HFFc6 (cell line): ENCODE data around the gene ZNF664. TPM values are rescaled to one million over a fixed set of nuclear protein-coding genes. Genes with fewer than 3 reads are reported as not detected.

Experiments
- DNase-seq: peaks from one replicate; pipeline ENCODE4 v3.0.0-alpha.2; 2018
- H3K27ac Mint-ChIP-seq: 2 replicates; pipeline ENCODE4 v1.8.0; 2020; ENCODE audit warnings: mild to moderate bottlenecking, mixed read lengths
- H3K27me3 Mint-ChIP-seq: 2 replicates; pipeline ENCODE4 v1.8.0; 2021; ENCODE audit warnings: mild to moderate bottlenecking, moderate library complexity, mixed read lengths; ENCODE audit not compliant: insufficient read depth
- H3K36me3 Mint-ChIP-seq: 2 replicates; pipeline ENCODE4 v1.8.0; 2021; ENCODE audit warnings: low read depth, mixed read lengths
- H3K4me1 Mint-ChIP-seq: 2 replicates; pipeline ENCODE4 v1.8.0; 2020; ENCODE audit warnings: low read depth, mixed read lengths
- H3K4me3 Mint-ChIP-seq: 2 replicates; pipeline ENCODE4 v1.8.0; 2020; ENCODE audit warnings: mild to moderate bottlenecking, moderate library complexity, mixed read lengths
- H3K9me3 Mint-ChIP-seq: 2 replicates; pipeline ENCODE4 v1.8.0; 2020; ENCODE audit warnings: mild to moderate bottlenecking, mixed read lengths
- CTCF ChIP-seq: fragments of 200-600 bp; sonication (generic); IDR thresholded peaks from 2 replicates; pipeline ENCODE4 v1.5.0; 2021; ENCODE audit warnings: antibody characterized with exemption, mild to moderate bottlenecking
- total RNA-seq, 6 experiments: library from RNA; stranded (reverse); fragmentation: NEBNext Ultra II Directional; extraction: Animal tissue kit (Norgen Biotek cat#: 25700); gene quantifications; 2 replicates in 1 of 6; 3 replicates in 5 of 6; pipeline ENCODE4 v1.2.3, GENCODE V29; 2021

The ZNF664 gene
- total RNA-seq, 6 experiments from 2014 or later, result 49.1 to 55.2 (median 53.4) TPM

DNA sequence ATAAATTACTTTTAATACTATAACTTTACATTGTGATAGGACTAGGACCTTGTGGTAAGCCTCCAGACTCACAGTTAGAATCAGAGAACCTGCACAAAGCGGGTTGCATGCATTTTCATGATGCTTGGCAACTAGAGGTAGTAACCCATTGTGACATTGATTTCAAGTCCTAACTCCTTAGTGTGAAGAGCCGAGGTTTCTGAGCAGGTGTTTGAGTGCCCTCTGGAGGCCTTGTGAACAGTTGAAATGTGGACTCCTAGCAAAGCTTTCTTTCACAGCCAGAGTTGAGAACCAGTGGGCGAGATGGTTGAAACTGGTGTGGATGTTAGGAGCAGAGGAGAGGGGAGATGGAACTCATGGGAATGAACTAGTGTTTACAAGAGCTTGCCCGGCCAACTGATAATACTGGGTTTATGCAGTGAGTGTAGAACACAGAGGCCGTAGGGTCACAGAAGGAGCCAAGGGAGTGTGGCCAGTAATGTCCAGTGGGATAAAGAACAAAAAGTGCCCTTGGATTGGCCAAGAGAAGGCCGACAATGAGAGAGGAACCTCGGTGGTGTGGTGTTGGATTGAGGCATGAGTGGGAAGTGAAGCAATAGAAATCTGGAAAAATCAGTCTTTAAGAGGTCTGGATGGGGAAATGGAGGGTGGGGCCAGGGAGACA lies 10.9 kb downstream of the ZNF664 start:
- peak; percentile 53 for DNase-seq
- Mint-ChIP-seq H3K36me3 (peaks cover 9% of the 10 kb centered on the region; the same call in 1 of the 2 replicates), H3K4me1 (peaks cover 11% of the 10 kb centered on the region), H3K27me3 (no peaks in the 10 kb centered on the region), H3K27ac (no peak overlapping the region), H3K4me3 (no peak overlapping the region), H3K9me3 (no peaks in the 10 kb centered on the region)
- TF ChIP-seq CTCF, result peak; percentile 81

DNA sequence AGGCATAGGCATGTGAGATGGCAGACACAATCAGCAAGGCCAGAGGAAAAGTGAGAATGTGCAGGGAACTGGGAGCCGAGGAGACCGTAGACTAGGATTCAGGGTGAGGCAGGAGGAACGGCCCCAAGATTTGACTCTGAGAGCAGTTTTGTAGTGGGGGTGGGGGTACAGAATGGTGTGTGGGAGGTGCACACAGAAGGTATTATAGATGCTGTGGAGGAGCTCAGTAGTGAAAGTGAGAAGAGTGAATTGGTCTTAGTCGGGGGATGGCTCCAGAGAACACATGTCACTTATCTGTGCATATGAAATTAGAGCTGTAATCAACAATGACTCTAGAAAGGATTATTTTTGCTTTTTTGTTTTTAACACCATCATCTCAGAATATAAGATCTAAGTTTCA lies 11.9 kb downstream of the ZNF664 start:
- Mint-ChIP-seq H3K4me3 (no peak overlapping the region), H3K9me3 (no peaks in the 10 kb centered on the region), H3K27me3 (no peaks in the 10 kb centered on the region), H3K36me3 (peaks cover 13% of the 10 kb centered on the region; the same call in 1 of the 2 replicates), H3K4me1 (peaks cover 11% of the 10 kb centered on the region), H3K27ac (no peak overlapping the region)
- TF ChIP-seq CTCF, result no peak
- no peak for DNase-seq

GRCh38 chr12:123986374-123986965 lies 13.5 kb downstream of the ZNF664 start:
- DNase-seq, result no peak
- Mint-ChIP-seq H3K27ac (no peak overlapping the region), H3K4me3 (no peak overlapping the region), H3K36me3 (peaks cover 13% of the 10 kb centered on the region; the same call in 1 of the 2 replicates), H3K27me3 (no peaks in the 10 kb centered on the region), H3K9me3 (no peaks in the 10 kb centered on the region), H3K4me1 (peaks cover 25% of the 10 kb centered on the region)
- TF ChIP-seq CTCF, result no peak

GRCh38 chr12:123987022-123987421 lies 14.0 kb downstream of the ZNF664 start:
- Mint-ChIP-seq H3K27me3 (no peaks in the 10 kb centered on the region), H3K36me3 (peaks cover 13% of the 10 kb centered on the region; the same call in 1 of the 2 replicates), H3K4me1 (peaks cover 31% of the 10 kb centered on the region), H3K4me3 (no peak overlapping the region), H3K27ac (no peak overlapping the region), H3K9me3 (no peaks in the 10 kb centered on the region)
- no peak for DNase-seq
- TF ChIP-seq CTCF, result no peak

DNA sequence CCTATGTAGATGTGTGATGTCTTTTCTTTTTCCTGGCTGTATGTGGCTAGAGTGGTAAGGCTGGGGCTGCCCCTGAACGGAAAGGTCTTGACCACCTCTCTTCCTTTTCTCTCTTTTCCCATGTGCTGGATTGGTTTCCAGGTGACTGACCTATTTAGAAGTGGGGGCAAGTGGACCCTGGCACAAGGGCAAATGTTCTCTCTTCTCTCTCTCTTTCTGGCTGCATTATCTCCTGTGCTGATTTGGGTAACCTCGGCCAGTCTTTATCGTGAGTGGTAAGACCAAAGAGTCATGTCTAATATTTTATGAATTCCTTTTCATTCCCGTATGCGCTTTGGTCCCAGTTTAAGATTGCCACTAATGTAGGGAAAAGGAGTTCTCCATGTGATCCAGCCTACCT lies 16.2 kb downstream of the ZNF664 start:
- no peak overlapping the region for H3K27ac Mint-ChIP-seq
- H3K4me1 Mint-ChIP-seq, result peaks cover 33% of the 10 kb centered on the region

More for the DNA sequence above, 16.2 kb downstream of the ZNF664 start:
- no peak for DNase-seq
- TF ChIP-seq CTCF, result no peak
- H3K9me3 Mint-ChIP-seq, result no peaks in the 10 kb centered on the region
- no peak overlapping the region for H3K4me3 Mint-ChIP-seq
- H3K36me3 Mint-ChIP-seq, result peaks cover 17% of the 10 kb centered on the region
- H3K27me3 Mint-ChIP-seq, result no peaks in the 10 kb centered on the region
